Occipital lobe (tissue), 2 donors: Measurements from ENCODE around the gene C19orf53. TPM values are rescaled to one million over a fixed set of nuclear protein-coding genes. Genes with fewer than 3 reads are reported as not detected.
"Not testable (repeated sequence)": the region's sequence is repeated elsewhere in the genome, so short reads cannot be mapped to it uniquely, and the experiment has no call there.

Experiments used
- DNase-seq: peaks from one replicate; lab custom pipeline; 2025; lab: John Stamatoyannopoulos, UW
- total RNA-seq: library from RNA; depleted of rRNA; stranded (reverse); fragments of >200 nt; gene quantifications from one replicate; pipeline ENCODE4 v1.2.3, GENCODE V29; 2014

C19orf53 gene
- 15.8 TPM for total RNA-seq

DNA sequence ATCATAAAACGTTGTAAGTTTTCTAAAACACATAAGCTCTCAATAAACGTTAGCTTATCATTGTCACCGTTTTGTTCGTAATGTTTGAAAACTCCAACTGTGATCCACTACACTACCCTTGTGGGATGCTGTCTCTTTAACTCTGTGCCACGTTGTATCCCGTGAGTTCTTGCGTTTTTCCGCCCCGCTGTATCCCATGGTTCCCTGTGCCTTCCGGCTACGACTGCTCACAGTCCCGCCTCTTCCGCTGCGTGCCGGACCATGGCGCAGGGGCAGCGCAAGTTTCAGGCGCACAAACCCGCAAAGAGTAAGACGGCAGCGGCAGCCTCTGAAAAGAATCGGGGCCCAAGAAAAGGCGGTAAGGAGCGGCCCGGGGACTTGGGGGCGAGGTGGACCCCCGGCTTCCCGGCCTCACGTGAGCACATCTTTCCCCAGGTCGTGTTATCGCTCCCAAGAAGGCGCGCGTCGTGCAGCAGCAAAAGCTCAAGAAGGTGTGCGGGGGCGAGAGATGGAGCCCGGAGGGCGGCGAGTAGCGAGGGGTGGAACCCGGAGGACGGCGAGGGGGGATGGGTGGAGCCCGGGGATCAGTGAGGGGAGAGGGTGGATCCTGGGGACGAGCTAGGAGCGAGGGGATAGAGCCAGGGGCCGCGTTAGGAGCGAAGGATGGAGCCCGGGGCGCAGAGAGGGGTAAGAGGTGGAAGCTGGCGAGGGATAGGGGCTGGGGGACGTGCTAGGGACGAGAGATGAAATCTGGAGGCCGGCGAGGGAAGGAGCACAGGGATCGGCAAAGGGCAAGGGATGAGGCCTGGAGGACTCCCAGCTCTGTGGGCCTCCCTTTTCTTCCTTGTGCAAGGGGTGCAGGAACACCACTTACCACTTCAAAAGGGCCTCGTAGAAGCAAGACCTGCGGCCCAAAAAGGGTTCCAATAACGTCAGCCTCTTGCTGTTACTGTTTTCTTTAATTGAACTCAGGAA is at the start of gene C19orf53:
Gene C19orf53, plus strand, starts transcription at position 240 of the 975 bp plus-strand sequence. Its CDS starts 22 bp downstream, at position 262.
- peak; percentile 86 for DNase-seq

GRCh38 chr19:13726323-13726722 is 47.9 kb upstream of the C19orf53 start:
- no peak for DNase-seq

- no peak for DNase-seq
Measured at GRCh38 chr19:13727798-13728197, 46.5 kb upstream of the C19orf53 start.

- DNase-seq = no peak
Measured at GRCh38 chr19:13729859-13730258, 44.4 kb upstream of the C19orf53 start.

GRCh38 chr19:13731147-13731964 is 42.9 kb upstream of the C19orf53 start:
- DNase-seq = peak; percentile 92

GRCh38 chr19:13732337-13732736 is 41.9 kb upstream of the C19orf53 start:
- no peak for DNase-seq

GRCh38 chr19:13734751-13735150 is 39.5 kb upstream of the C19orf53 start:
- DNase-seq = no peak

DNA sequence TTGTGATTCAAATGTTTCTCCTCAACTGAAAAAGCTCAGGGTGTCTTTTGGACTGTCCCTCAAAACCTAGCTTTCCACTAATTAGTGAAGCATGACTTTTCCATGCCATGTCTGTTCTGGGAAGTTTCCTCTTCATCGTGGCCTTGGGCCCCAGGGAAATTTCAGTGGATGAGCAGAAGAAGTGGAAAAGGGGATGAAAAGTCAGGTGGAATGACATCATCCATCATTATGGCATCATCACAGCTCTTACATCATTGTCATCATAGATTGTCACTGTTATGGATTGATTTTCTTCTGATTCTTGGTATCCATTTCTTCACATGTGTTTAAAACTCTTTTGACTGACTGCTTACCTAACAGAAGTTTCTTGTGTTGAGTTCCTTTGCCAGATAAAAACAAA is 36.2 kb upstream of the C19orf53 start:
- no peak for DNase-seq

GRCh38 chr19:13741893-13742292 is 32.4 kb upstream of the C19orf53 start:
- no peak for DNase-seq

DNA sequence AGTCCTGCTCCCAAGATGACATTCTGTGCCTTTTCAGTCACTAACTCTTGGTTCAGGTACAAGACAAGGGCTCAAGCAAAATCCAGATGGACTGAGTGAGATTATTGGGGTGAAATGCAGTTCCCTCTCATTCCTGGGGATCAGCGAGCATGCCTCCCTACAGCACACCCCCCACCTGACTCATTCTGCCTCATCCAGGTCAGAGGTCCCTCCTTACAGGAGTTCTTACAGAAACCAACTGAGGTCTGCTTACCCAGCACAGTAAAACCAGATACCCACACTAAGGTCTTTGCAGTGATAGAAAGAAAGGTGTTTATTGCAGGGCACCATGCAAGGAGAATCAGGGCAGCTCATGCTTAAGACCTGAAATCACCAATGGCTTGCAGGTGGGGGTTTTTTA is 31.5 kb upstream of the C19orf53 start:
- DNase-seq = no peak

DNA sequence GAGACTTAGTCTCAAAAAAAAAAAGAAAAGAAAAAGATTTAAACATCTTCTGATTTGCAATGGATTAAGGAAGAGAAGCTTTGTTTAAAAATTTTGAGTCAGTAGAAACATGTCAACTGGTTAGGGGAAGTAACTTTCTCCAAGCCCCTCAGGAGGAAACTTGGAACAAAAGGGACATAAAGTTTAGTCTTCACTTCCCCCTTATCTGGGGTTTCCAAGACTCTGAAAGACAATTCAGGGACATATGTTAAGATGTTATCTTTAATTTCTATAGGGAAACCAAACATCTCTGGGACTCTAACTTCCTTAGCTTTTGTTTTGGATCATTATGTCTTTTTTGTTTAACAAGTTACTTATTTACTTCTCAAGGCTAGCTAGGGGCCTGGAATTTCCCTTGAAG is 30.1 kb upstream of the C19orf53 start:
- no peak for DNase-seq

- no peak for DNase-seq
Measured at GRCh38 chr19:13747098-13747453, 27.2 kb upstream of the C19orf53 start.

DNA sequence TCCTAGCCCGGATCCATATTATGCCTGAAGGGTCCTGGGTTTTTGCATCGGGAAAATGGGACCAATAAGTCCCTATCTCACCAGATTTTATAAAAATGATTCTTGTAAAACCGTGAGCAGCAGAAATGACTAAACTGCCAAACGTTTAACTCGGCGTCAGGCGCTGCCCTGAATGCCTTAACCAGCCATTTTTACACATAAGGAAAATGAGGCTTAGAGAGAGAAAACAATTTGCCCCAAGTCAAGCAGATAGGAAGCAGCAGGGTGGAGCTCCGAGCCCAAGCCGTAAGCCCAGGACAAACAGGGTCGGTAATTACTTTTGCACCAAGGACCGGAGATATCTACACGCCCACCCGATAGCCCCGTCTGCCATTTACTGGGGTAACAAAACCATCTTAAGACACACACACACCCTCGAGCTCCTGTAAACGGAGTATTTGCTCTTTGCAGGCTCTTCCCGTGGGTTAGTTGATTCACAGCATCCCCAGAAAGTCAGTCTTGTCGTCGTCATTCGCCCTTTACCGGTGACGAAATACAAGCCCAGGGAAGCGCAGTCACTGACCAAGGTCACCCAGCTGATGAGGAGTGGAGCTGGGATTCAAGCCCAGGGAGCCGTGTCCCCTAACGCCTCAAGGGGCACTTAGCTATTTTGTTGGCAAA is 26.0 kb upstream of the C19orf53 start:
- DNase-seq = no peak

GRCh38 chr19:13751436-13751835 is 22.8 kb upstream of the C19orf53 start:
- DNase-seq = no peak

GRCh38 chr19:13753622-13754021 is 20.6 kb upstream of the C19orf53 start:
- not testable (repeated sequence) for DNase-seq

DNA sequence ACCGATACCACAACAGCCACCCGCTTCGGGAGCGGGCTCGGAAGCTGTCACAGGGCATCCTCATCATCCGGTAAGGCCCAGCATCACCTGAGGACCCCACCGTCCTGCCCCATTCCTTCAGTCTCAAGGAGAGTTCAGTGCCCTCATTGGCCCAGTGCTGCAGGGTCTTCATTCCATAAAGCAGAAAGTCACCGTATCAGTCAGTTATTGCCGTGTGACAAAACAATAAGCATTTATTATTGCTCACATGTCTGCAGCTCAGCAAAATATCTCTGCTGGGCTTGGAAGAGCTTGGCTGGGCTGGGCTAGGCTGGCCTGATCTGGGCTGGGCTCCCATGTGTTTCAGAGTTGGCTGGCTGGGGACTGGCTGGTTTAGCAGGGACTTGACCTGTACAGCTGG is 18.0 kb upstream of the C19orf53 start:
- DNase-seq = no peak

DNA sequence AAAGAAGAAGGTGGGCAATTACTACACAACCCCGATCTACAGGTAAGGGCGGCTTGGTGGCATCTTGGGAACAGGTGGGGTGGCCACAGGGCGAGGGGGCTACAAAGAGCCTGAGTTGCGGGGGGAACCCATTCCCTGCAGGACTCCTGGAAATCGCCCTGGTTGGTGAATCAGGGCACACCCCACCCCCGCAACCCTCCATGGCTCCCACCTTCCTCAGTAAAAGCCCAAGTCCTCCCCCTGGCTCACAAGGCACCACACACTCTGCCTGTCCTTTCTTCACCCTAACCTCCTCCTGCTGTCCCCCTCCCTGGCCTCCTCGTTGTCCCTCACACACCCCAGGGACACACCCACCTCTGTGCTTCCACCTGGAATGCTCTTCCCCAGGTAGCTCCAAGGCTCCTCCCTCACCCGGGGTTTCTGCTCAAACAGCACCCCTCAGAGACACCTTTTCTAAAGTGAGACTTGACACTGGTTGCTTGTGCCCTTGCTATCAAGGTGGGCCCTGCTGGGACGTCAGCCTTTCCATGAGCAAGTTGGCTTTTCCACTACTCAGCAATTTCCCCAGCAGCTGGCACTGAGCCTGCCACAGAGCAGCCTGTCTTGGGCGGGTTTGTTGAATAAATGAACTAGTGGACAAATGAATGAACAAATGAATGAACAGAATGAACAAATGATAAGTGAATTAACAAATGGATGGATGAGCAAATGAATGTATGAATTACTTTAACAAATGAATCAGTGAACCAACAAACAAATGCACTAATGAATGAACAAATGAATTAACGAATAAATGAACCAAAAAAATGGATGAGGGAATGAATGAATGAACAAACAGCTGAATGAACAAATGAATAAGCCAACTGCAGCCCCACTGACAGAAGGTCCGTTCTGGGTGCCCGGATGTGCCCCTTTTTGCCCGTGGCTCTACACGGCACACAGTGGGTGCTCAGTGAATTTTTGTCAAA is 16.2 kb upstream of the C19orf53 start:
- DNase-seq = no peak

DNA sequence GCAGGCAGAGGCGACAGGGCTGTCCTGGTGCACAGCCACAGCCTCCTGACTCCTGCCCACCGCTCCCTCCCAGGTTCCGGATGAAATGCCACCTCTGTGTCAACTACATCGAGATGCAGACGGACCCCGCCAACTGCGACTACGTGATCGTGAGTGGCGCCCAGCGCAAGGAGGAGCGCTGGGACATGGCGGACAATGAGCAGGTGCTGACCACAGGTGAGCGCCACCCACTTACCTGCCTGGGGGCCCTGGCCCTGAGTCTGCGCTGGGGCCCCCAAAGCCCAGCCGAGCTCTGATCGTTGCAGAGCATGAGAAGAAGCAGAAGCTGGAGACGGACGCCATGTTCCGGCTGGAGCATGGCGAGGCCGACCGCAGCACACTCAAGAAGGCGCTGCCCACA is 15.5 kb upstream of the C19orf53 start:
- DNase-seq = no peak

- DNase-seq = no peak
Measured at GRCh38 chr19:13761423-13761822, 12.8 kb upstream of the C19orf53 start.

GRCh38 chr19:13762635-13763235 is 11.5 kb upstream of the C19orf53 start:
- DNase-seq = no peak
